ENCODE results near the gene UBE2E2.
A peak's percentile ranks its signal among the peaks of the same experiment; 100 is the strongest.

UBE2E2 gene

DNA sequence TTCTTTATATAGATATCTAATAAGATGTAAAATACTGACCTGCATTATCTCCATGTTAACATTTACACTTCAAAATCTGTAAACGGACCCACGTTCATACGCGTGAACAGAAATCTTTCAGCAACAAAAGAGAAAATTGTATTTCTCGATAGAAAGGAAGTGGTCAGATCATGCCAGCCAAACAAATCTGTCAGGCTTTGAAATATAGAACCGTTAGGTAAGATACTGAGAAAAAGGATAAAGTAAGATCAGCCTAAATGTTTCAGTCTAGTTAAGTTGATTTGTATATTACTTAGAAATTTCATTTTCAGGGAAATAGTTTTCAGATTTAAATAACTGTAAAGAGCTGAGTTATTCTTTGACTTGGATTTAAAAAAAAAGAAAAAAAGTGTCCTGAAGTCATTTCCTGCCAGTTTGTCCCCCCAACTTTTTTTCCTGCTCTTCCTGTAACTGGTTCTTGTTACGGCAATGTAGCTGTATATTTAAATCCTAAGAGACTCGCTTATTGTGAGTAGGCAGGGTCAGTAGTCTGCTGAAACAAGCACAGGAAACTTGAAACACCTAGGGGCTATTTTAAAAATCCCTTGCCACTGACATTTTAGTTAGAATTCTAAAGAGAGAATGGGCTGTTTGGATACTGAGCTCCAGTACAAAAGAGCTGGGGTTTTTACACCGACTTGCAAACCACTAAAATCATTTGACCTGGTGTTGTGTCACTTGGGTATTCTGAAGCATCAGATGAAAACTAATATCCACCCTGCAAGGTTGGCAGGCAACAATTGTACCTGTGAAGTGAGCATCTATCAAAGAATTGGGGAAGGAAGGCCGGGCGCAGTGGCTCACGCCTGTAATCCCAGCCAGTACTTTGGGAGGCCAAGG lies 237.5 kb downstream of the UBE2E2 start:
- ChIA-PET POLR2A (no interaction called here), CTCF (no interaction called here)

DNA sequence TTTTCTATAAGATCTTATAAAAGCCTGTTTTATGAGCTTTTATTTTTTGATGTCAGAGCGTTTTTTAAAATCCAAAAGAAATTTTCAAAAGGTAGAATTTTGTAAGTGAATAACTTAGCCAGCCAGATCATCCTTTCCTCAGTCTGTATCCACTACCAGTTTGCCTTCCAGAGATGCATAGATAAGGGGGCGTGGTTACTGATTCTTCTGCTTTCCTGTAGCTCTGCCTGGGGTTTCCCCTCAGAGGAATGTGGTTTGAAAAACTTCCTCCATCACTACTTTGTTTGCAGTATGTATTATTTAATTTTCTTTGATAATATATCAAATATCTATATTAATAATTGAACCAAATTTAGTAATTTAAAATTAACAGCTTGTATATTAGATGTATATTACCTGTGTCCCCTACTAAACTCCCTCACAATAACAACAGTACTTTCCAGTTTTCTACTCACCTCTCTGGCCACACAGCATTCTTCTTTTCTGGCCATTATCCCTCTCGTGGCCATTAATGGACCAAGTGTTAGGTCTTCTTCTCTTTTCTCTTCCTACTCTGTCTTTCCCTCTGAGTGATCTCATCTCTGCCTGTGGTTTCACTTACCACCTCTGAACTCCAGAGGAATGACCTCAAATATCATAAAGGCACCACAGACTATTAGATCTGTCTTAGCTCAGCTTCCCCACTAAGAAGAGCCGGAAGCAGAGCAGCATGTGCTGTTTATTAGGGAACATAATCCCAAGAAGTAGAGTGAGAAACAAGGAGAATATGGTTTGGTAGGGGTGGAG lies 239.7 kb downstream of the UBE2E2 start:
- ChIA-PET CTCF (no interaction called here), POLR2A (no interaction called here)

More for the DNA sequence above, 237.5 kb downstream of the UBE2E2 start:
- no peaks in the 10 kb centered on the region for H3K4me1 ChIP-seq (ENCODE audit: control insufficient read depth, insufficient read depth, low read length)
- TF ChIP-seq, protein P1, sequence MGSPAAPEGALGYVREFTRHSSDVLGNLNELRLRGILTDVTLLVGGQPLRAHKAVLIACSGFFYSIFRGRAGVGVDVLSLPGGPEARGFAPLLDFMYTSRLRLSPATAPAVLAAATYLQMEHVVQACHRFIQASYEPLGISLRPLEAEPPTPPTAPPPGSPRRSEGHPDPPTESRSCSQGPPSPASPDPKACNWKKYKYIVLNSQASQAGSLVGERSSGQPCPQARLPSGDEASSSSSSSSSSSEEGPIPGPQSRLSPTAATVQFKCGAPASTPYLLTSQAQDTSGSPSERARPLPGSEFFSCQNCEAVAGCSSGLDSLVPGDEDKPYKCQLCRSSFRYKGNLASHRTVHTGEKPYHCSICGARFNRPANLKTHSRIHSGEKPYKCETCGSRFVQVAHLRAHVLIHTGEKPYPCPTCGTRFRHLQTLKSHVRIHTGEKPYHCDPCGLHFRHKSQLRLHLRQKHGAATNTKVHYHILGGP (tag by site-specific recombination; IDR thresholded peaks at IDR 0.05) = no peak
- TF ChIP-seq ZNF169 (tag by site-specific recombination; IDR thresholded peaks at IDR 0.05) (no peak), YY2 (tag by site-specific recombination; IDR thresholded peaks at IDR 0.05) (no peak)
- no peak overlapping the region for H3K27ac ChIP-seq (ENCODE audit: extremely low read depth, low read depth, low read length)
- no peak overlapping the region for H3K4me3 ChIP-seq (ENCODE audit: low read depth, low read length)
- H3K9me3 ChIP-seq (ENCODE audit: control insufficient read depth, insufficient read depth, low read depth, low read length) = no peaks in the 10 kb centered on the region
- H3K36me3 ChIP-seq (ENCODE audit: control insufficient read depth in 2 of 2, insufficient read depth in 1 of 2, low read length in 2 of 2) = no peaks in the 10 kb centered on the region

More for the DNA sequence above, 239.7 kb downstream of the UBE2E2 start:
- H3K4me3 ChIP-seq (ENCODE audit: low read depth, low read length) = no peak overlapping the region
- TF ChIP-seq OVOL3 (tag by site-specific recombination; IDR thresholded peaks at IDR 0.05) (no peak), ZIC2 (tag by site-specific recombination; IDR thresholded peaks at IDR 0.05) (0 out of 2 replicates have a peak, but pooled peaks have one; percentile 49), PRDM1 (tag by site-specific recombination; IDR thresholded peaks at IDR 0.05) (0 out of 2 replicates have a peak, but pooled peaks have one; percentile 10), ZNF501 (tag by site-specific recombination; IDR thresholded peaks at IDR 0.05) (no peak), GLIS1 (tag by site-specific recombination; IDR thresholded peaks at IDR 0.05) (no peak), ZNF768 (tag by site-specific recombination; IDR thresholded peaks at IDR 0.05) (no peak), ZBTB21 (tag by site-specific recombination; IDR thresholded peaks at IDR 0.05) (0 out of 2 replicates have a peak, but pooled peaks have one; percentile 12), ZNF394 (tag by site-specific recombination; IDR thresholded peaks at IDR 0.05; ENCODE audit: borderline replicate concordance) (0 out of 2 replicates have a peak, but pooled peaks have one; percentile 20), ZNF660 (tag by site-specific recombination; IDR thresholded peaks at IDR 0.05) (0 out of 2 replicates have a peak, but pooled peaks have one; percentile 25), ZNF664 (tag by site-specific recombination; IDR thresholded peaks at IDR 0.05) (no peak), SALL2 (tag by site-specific recombination; IDR thresholded peaks at IDR 0.05; ENCODE audit: borderline replicate concordance) (no peak), ZNF571 (tag by site-specific recombination; IDR thresholded peaks at IDR 0.05) (no peak), ZNF366 (tag by site-specific recombination; conservative IDR thresholded peaks at IDR 0.05) (peak; percentile 49), ZNF629 (tag by site-specific recombination; IDR thresholded peaks at IDR 0.05) (peak; percentile 63), ZNF585B (tag by site-specific recombination; IDR thresholded peaks at IDR 0.05) (no peak)
- TF ChIP-seq, protein P2, sequence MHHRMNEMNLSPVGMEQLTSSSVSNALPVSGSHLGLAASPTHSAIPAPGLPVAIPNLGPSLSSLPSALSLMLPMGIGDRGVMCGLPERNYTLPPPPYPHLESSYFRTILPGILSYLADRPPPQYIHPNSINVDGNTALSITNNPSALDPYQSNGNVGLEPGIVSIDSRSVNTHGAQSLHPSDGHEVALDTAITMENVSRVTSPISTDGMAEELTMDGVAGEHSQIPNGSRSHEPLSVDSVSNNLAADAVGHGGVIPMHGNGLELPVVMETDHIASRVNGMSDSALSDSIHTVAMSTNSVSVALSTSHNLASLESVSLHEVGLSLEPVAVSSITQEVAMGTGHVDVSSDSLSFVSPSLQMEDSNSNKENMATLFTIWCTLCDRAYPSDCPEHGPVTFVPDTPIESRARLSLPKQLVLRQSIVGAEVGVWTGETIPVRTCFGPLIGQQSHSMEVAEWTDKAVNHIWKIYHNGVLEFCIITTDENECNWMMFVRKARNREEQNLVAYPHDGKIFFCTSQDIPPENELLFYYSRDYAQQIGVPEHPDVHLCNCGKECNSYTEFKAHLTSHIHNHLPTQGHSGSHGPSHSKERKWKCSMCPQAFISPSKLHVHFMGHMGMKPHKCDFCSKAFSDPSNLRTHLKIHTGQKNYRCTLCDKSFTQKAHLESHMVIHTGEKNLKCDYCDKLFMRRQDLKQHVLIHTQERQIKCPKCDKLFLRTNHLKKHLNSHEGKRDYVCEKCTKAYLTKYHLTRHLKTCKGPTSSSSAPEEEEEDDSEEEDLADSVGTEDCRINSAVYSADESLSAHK (tag by site-specific recombination; IDR thresholded peaks at IDR 0.05) = no peak
- TF ChIP-seq, protein P3, sequence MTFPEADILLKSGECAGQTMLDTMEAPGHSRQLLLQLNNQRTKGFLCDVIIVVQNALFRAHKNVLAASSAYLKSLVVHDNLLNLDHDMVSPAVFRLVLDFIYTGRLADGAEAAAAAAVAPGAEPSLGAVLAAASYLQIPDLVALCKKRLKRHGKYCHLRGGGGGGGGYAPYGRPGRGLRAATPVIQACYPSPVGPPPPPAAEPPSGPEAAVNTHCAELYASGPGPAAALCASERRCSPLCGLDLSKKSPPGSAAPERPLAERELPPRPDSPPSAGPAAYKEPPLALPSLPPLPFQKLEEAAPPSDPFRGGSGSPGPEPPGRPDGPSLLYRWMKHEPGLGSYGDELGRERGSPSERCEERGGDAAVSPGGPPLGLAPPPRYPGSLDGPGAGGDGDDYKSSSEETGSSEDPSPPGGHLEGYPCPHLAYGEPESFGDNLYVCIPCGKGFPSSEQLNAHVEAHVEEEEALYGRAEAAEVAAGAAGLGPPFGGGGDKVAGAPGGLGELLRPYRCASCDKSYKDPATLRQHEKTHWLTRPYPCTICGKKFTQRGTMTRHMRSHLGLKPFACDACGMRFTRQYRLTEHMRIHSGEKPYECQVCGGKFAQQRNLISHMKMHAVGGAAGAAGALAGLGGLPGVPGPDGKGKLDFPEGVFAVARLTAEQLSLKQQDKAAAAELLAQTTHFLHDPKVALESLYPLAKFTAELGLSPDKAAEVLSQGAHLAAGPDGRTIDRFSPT (tag by site-specific recombination; IDR thresholded peaks at IDR 0.05) = 0 out of 2 replicates have a peak, but pooled peaks have one; percentile 29
- no peak overlapping the region for H3K27ac ChIP-seq (ENCODE audit: extremely low read depth, low read depth, low read length)
- no peaks in the 10 kb centered on the region for H3K4me1 ChIP-seq (ENCODE audit: control insufficient read depth, insufficient read depth, low read length)
- H3K9me3 ChIP-seq (ENCODE audit: control insufficient read depth, insufficient read depth, low read depth, low read length) = no peaks in the 10 kb centered on the region
- no peaks in the 10 kb centered on the region for H3K36me3 ChIP-seq (ENCODE audit: control insufficient read depth in 2 of 2, insufficient read depth in 1 of 2, low read length in 2 of 2)

Measured in HEK293 (cell line).